ENCODE data around the gene TTLL11.
A peak's percentile ranks its signal among the peaks of the same experiment; 100 is the strongest.
"Not testable (repeated sequence)": the region's sequence is repeated elsewhere in the genome, so short reads cannot be mapped to it uniquely, and the experiment has no call there.

TTLL11 gene

DNA sequence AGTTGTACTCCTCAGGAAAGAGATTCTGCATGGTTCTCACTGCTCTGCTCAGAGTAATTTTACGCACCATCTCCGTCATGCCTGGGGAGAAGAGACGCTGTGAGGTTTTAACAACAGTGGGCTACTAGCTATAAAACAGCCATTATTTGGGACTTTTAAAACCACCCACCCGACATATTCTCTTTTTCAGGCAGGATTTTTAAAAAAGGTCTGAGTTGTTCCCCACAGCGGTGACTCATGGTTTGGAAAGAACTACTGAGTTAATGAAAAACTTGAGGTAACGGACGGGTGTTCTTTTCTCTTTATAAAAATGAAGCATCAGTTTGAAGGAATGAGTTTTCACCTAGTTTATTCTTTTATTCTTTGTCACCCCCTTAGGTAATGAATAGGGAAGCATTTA, 61.3 kb downstream of the TTLL11 start:
- no peak for ATAC-seq
- Mint-ChIP-seq H3K36me3 (no peaks in the 10 kb centered on the region), H3K4me3 (no peak overlapping the region), H3K9me3 (peaks cover 9% of the 10 kb centered on the region), H3K4me1 (no peaks in the 10 kb centered on the region), H3K27ac (no peak overlapping the region)
- no peak for DNase-seq (ENCODE audit: low spot score in 2 of 2)

DNA sequence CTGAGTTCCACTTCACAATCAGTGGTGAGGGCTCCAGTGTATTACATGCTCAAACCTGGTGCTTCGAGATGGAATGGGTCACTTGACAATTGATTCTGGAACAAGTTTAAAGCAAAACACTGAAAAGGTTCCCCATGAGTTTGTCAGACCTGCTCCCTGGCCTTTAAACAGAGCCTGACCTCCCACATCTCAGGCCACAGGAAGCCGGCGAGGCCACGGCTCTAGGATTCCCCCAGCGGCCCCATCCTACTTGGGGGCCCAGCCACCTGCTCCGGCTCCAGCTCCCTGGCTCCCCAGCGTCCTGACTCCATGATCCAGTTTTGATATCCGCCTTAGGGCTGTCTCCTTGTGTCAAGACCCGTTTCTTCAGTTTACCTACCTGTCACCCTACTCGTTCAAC, 62.0 kb downstream of the TTLL11 start:
- H3K4me1 Mint-ChIP-seq: no peaks in the 10 kb centered on the region
- no peak overlapping the region for H3K27ac Mint-ChIP-seq
- ATAC-seq: no peak
- H3K9me3 Mint-ChIP-seq: peaks cover 9% of the 10 kb centered on the region
- DNase-seq (ENCODE audit: low spot score in 2 of 2): no peak
- H3K4me3 Mint-ChIP-seq: no peak overlapping the region
- H3K36me3 Mint-ChIP-seq: no peaks in the 10 kb centered on the region

DNA sequence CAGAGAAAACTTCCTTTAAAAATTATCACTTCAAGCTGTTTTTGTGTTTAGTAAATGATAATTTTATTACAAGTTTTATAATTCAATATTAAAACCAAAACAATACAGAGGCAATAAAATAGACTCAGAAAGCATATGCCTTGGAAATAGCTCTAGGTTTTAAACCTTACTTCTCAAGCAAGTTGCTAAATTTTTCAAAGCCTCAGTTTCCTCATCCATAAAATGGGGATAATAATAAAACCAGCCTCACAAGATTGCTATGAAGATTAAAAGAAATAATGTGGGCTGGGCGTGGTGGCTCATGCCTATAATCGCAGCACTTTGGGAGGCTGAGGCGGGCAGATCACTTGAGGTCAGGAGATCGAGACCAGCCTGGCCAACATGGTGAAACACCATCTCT, 62.8 kb downstream of the TTLL11 start:
- no peak overlapping the region for H3K4me3 Mint-ChIP-seq
- DNase-seq (ENCODE audit: low spot score in 2 of 2): no peak
- H3K9me3 Mint-ChIP-seq: peaks cover 9% of the 10 kb centered on the region
- H3K4me1 Mint-ChIP-seq: no peaks in the 10 kb centered on the region
- no peak overlapping the region for H3K27ac Mint-ChIP-seq
- ATAC-seq: no peak
- H3K36me3 Mint-ChIP-seq: no peaks in the 10 kb centered on the region

- DNase-seq (ENCODE audit: low spot score in 2 of 2) (no peak), ATAC-seq (no peak)
- no peaks in the 10 kb centered on the region for H3K36me3 Mint-ChIP-seq
Measured at GRCh38 chr9:122029898-122030297, 63.2 kb downstream of the TTLL11 start.

DNA sequence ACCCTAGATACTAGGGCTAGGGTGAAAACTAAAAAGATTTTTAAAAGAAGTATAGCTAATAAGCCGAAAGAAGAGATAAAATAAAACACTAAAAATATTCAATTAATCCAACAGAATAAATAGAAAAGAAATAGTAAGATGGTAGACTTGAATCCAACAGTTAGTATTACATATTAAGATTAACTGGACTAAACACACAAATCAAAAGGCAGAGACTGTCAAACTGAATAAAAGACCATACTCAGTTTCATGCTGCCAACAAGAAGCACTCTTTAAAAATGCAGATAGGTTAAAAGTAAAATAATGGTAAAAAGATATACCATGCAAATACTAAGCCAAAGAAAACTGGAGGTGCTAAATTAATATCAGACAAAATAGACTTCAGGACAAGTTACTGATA, 65.0 kb downstream of the TTLL11 start:
- no peak for ATAC-seq
- H3K4me3 Mint-ChIP-seq: no peak overlapping the region
- DNase-seq (ENCODE audit: low spot score in 2 of 2): no peak
- H3K9me3 Mint-ChIP-seq: peaks cover 9% of the 10 kb centered on the region
- no peaks in the 10 kb centered on the region for H3K36me3 Mint-ChIP-seq
- H3K27ac Mint-ChIP-seq: no peak overlapping the region
- no peaks in the 10 kb centered on the region for H3K4me1 Mint-ChIP-seq

More at GRCh38 chr9:122029898-122030297, 63.2 kb downstream of the TTLL11 start:
- Mint-ChIP-seq H3K9me3 (peaks cover 9% of the 10 kb centered on the region), H3K27ac (no peak overlapping the region), H3K4me3 (no peak overlapping the region), H3K4me1 (no peaks in the 10 kb centered on the region)

- no peak for ATAC-seq
- Mint-ChIP-seq H3K36me3 (no peaks in the 10 kb centered on the region), H3K4me1 (peaks cover 7% of the 10 kb centered on the region), H3K27ac (no peak overlapping the region), H3K9me3 (no peaks in the 10 kb centered on the region), H3K4me3 (no peak overlapping the region)
- DNase-seq (ENCODE audit: low spot score in 2 of 2): no peak
Measured at GRCh38 chr9:122020398-122020797, 72.7 kb downstream of the TTLL11 start.

- ATAC-seq: no peak
- no peak overlapping the region for H3K27ac Mint-ChIP-seq
- H3K4me1 Mint-ChIP-seq: peaks cover 7% of the 10 kb centered on the region
- no peaks in the 10 kb centered on the region for H3K36me3 Mint-ChIP-seq
- no peak for DNase-seq (ENCODE audit: low spot score in 2 of 2)
- H3K9me3 Mint-ChIP-seq: no peaks in the 10 kb centered on the region
- H3K4me3 Mint-ChIP-seq: no peak overlapping the region
Measured at GRCh38 chr9:122016744-122017143, 76.4 kb downstream of the TTLL11 start.

DNA sequence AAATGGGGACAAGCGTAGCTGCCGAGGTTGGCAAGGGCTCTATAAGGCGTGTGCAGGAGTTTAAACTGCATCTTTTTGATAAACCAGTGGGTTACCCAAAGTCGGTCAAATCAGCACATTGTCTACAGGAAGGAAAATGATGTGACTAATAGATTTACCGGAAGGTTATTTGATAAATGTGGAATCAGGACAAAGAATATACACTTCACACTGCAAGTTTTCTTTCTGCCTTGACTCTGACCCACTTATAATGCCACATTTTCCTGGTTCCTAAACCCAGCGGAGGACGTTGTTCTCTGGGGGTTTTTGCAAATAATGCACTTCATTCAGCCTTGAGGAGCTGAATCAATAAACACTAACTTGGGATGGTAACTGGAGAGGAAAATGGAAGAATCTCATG, 76.8 kb downstream of the TTLL11 start:
- Mint-ChIP-seq H3K9me3 (no peaks in the 10 kb centered on the region), H3K36me3 (no peaks in the 10 kb centered on the region), H3K27ac (no peak overlapping the region), H3K4me1 (peaks cover 7% of the 10 kb centered on the region), H3K4me3 (no peak overlapping the region)
- DNase-seq (ENCODE audit: low spot score in 2 of 2) (no peak), ATAC-seq (no peak)

DNA sequence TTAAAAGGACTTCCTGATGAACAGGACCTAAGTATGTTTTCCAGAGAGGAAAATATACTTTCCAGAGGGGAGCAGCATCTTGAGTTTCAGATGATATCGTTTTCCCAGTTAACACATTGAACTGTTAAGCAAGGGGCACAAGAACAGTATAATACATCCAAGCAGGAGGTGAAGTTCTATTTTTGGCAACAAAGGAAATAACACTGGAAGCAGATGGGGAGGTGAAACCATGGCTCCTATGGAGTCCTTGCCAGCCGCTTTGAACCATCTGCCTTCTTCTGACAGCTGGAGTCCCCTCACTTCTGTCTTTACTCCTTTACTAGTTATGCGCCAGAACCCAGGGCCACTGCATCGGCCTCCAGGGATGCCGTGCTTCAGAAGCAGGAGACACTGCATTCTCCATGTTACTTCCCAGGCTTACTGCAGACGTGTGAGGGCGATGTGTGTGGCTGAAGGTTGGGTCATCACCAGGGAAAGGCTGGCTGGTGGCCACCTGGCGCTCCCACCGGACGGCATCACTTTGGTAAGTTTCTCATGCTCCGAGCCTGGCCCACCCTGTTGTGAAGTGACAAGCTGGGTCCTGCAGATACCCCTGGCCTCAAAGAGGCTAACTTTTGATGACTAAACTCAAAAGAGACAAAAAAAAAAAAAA, 77.8 kb downstream of the TTLL11 start:
- DNase-seq (ENCODE audit: low spot score in 2 of 2): no peak
- peaks cover 7% of the 10 kb centered on the region for H3K4me1 Mint-ChIP-seq
- no peaks in the 10 kb centered on the region for H3K36me3 Mint-ChIP-seq
- H3K9me3 Mint-ChIP-seq: no peaks in the 10 kb centered on the region
- no peak overlapping the region for H3K4me3 Mint-ChIP-seq
- no peak overlapping the region for H3K27ac Mint-ChIP-seq
- ATAC-seq: no peak

DNA sequence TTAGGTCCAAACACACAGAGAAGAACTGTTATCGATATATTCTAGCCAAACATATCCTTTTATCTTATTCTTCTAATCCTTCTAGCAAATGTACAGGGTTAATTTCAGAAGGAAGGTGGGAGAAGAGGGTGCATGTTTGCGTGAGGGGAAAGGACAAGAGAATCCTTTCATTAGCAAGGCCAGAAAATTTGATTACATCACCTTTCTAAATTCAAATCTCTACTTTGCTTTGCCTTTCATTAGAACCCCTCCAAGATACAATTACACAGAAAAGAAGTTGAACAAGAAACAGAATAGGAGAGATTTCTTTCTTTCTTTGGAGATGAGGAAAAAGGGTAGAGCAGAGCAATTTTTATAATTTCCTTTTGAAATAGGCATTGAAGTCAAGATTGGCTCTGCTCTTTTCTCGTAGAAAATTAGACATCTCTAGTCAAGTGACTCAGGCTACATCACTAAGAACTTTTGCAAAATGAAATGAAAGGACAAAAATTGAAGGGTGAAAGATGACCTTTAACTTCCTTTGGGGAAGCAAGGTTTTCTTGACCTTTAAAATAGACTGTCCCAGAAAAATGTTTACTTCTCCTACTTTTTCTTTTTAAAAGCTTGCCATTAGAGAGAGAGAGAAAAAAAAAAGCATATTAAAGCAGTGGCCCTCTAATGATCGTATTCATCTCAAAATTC, 81.2 kb downstream of the TTLL11 start:
- no peak overlapping the region for H3K27ac Mint-ChIP-seq
- no peaks in the 10 kb centered on the region for H3K36me3 Mint-ChIP-seq
- no peak for ATAC-seq
- DNase-seq (ENCODE audit: low spot score in 2 of 2): peak in 1 of 2 donors; percentile 1
- H3K9me3 Mint-ChIP-seq: no peaks in the 10 kb centered on the region
- H3K4me1 Mint-ChIP-seq: peaks cover 7% of the 10 kb centered on the region
- H3K4me3 Mint-ChIP-seq: no peak overlapping the region

DNA sequence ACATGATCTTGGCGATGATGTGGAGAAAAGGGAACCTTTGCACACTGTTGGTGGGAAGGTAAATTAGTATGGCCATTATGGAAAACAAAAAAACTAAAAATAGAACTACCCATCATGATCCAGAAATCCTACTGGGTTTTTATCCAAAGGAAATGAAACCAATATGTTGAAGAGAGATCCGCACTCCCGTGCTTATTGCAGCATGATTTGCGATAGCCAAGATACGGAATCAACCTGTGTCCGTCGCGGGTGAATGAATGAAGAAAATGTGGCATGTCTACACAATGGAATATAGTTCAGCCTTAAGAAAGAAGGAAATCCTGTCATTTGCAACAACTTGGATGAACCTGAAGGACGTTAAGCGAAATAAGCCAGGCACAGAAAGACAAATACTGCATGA, 84.5 kb downstream of the TTLL11 start:
- no peak for DNase-seq (ENCODE audit: low spot score in 2 of 2)
- H3K36me3 Mint-ChIP-seq: no peaks in the 10 kb centered on the region
- no peak for ATAC-seq
- H3K4me3 Mint-ChIP-seq: no peak overlapping the region
- H3K4me1 Mint-ChIP-seq: no peaks in the 10 kb centered on the region
- H3K9me3 Mint-ChIP-seq: no peaks in the 10 kb centered on the region
- no peak overlapping the region for H3K27ac Mint-ChIP-seq

DNA sequence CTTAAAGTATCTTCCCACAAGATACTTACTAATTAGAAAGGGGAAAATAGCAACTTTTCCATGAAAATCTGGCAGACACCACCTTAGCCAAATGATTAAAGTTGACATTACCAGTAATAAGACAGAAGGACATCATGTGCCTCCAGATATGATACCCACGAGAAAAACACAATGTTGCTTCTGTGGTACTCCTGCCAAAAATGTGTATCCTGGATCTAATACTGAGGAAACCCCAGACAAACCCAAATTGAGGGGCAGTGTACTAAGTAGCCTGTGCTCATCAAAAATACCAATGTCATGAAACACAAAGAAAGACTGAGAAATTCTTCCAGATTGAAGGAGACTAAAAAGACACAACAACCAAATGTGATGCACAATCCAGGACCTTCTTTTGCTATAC, 85.3 kb downstream of the TTLL11 start:
- no peak for ATAC-seq
- no peak overlapping the region for H3K4me3 Mint-ChIP-seq
- no peak overlapping the region for H3K27ac Mint-ChIP-seq
- no peaks in the 10 kb centered on the region for H3K36me3 Mint-ChIP-seq
- no peaks in the 10 kb centered on the region for H3K4me1 Mint-ChIP-seq
- H3K9me3 Mint-ChIP-seq: no peaks in the 10 kb centered on the region
- DNase-seq (ENCODE audit: low spot score in 2 of 2): no peak

GRCh38 chr9:122005597-122005996, 87.5 kb downstream of the TTLL11 start:
- Mint-ChIP-seq H3K27ac (no peak overlapping the region), H3K4me1 (no peaks in the 10 kb centered on the region), H3K9me3 (no peaks in the 10 kb centered on the region), H3K36me3 (no peaks in the 10 kb centered on the region), H3K4me3 (no peak overlapping the region)
- DNase-seq (ENCODE audit: low spot score in 2 of 2): no peak
- ATAC-seq: no peak

DNA sequence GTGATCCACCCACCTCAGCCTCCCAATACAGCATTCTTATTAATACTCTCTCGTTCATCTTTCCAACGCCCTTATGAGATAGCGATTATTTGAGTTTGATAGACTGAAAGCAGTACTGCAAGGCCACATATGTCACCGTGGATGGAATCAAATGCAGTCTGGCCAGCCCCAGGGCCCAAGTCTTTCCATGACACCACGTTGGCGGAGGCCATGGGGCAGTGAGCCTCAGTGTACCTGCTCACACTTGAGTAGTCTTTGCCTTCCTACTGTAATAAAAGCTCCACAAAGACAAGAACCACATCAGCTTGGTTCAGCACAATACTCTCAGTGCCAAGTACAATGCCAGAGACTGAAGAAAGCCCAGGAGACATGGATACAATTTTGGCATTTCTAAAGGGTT, 88.5 kb downstream of the TTLL11 start:
- Mint-ChIP-seq H3K9me3 (no peaks in the 10 kb centered on the region), H3K27ac (no peak overlapping the region), H3K36me3 (no peaks in the 10 kb centered on the region), H3K4me1 (no peaks in the 10 kb centered on the region), H3K4me3 (no peak overlapping the region)
- no peak for ATAC-seq
- DNase-seq (ENCODE audit: low spot score in 2 of 2): peak in 1 of 2 donors; percentile 25

DNA sequence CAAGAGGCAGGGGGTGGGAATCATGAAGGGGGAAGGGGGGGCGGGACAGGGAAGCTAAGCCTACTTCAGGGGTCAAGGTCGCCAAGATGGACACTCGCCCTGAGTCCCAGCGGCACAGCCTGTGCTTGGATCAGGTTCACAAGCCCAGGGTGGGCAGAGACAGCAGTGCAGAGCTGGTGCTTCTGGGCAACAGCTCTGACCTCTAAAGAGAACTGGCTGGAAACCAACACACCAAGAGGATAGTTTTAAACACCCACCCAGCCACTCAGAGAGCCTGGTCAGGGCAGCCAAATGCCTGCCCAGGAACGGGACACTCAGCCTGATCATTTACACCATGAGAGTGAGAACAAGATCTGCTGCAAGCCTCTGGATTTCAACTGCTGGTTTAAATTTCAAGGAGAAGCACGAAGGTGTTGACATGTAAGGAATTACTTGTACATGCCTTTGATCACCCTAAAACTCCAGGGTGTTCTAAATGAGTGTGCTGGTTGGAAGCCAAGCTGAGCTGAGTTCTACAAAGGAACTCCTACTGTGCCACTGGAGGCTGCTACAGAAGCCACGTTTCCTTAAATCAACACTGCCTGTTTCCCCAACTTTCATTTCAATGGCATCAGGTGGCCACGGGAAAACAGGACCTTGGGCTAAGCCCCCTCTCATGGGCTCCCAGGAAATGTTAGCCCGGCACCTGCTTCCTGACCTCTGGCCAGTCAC, 91.5 kb downstream of the TTLL11 start:
- Mint-ChIP-seq H3K27ac (no peak overlapping the region), H3K4me3 (no peak overlapping the region), H3K9me3 (no peaks in the 10 kb centered on the region), H3K36me3 (no peaks in the 10 kb centered on the region), H3K4me1 (peaks cover 6% of the 10 kb centered on the region)
- no peak for ATAC-seq
- peak in 1 of 2 donors; percentile 20 for DNase-seq (ENCODE audit: low spot score in 2 of 2)

GRCh38 chr9:122000526-122000925, 92.6 kb downstream of the TTLL11 start:
- not testable (repeated sequence) for H3K4me1 Mint-ChIP-seq, H3K4me3 Mint-ChIP-seq, H3K27ac Mint-ChIP-seq, ATAC-seq, H3K9me3 Mint-ChIP-seq, H3K36me3 Mint-ChIP-seq
- DNase-seq (ENCODE audit: low spot score in 2 of 2): peak in 1 of 2 donors; percentile 4

Measured in stimulated activated effector memory CD8-positive, alpha-beta T cell treated with anti-CD3 and anti-CD28 coated beads, Interleukin-12 subunit alpha, Interleukin-12 subunit beta, amount 100 ng/mL, for 72 hours (primary cell).